ENCODE measurements around the gene COX10.
"Not testable (repeated sequence)": the region's sequence is repeated elsewhere in the genome, so short reads cannot be mapped to it uniquely, and the experiment has no call there.

The COX10 gene

GRCh38 chr17:14179951-14180350 lies 110.6 kb downstream of the COX10 start:
- not testable (repeated sequence) for DNase-seq (ENCODE audit: low read depth)

- not testable (repeated sequence) for DNase-seq (ENCODE audit: low read depth)
These were observed 112.8 kb downstream of the COX10 start for GRCh38 chr17:14182084-14182483.

DNA sequence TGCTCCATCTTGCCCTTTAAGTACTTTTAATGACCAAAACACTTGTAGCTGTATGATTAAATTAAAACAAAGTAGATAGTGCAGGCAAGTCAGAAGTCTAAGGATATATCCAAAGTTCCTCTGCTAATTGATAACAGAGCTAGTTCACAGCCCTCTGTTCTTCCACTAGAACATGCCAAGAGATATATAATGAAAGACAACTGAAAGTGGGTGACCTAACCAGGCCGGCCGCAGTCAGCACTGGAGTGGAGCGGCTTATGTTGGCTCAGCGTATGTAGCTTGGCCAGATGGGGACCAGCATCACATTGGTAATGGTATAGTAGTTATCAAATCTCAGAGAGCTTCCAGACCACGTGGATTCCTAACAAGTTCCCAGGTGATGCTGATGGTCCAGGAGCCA lies 115.2 kb downstream of the COX10 start:
- DNase-seq (ENCODE audit: low read depth): not testable (repeated sequence)

- not testable (repeated sequence) for DNase-seq (ENCODE audit: low read depth)
These were observed 117.1 kb downstream of the COX10 start for GRCh38 chr17:14186443-14186842.

GRCh38 chr17:14190774-14191173 lies 121.5 kb downstream of the COX10 start:
- not testable (repeated sequence) for DNase-seq (ENCODE audit: low read depth)

- not testable (repeated sequence) for DNase-seq (ENCODE audit: low read depth)
These were observed 122.2 kb downstream of the COX10 start for GRCh38 chr17:14191469-14191868.

DNA sequence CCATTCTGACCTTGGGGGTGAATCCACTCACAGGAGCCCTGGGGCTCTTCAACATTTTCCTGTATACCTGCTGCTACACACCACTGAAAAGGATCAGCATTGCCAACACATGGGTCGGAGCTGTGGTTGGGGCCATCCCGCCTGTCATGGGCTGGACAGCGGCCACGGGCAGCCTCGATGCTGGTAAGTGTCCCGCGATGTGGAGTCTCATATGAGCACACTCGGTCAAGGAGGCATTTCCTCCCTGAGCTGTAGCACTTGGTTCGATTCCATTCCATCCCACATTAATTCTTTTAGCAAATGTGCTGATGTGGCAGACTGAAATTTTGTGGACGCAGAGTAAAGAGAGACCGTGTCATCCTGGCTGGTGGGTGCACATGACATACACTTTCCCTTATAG lies 122.7 kb downstream of the COX10 start:
- DNase-seq (ENCODE audit: low read depth): not testable (repeated sequence)

GRCh38 chr17:14192636-14193344 lies 123.5 kb downstream of the COX10 start:
- DNase-seq (ENCODE audit: low read depth): not testable (repeated sequence)

DNA sequence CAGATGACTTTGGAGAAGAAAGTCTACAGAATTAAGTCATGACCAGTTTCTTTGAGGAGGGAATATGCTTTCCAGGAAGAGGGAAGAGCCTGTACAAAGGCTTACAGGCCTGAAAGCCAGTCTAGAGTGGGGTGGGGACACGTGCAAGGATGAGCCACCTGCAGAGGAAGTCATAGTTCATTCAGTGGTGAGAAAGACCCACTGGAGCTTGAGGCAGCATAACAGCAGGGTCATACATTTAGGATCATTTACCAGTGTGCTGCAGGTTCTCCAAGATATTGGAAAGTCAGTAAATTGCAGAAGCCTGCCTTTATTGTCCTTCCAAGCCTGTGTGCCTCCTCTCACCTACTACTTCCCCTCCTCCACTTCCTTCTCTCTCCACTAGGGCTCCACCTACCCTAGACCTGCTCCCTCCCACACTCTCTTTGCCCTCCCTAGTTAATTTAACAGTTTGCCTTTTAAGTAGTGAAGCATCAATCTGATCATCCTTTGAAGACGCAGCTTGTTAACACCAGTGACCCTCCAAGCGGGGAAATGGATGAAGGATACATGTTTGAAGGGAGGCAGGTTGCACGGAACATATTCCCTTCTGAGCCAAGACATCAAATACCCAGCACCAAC lies 127.2 kb downstream of the COX10 start:
- DNase-seq (ENCODE audit: low read depth): no peak

GRCh38 chr17:14197057-14197456 lies 127.8 kb downstream of the COX10 start:
- DNase-seq (ENCODE audit: low read depth): no peak

GRCh38 chr17:14197586-14197985 lies 128.3 kb downstream of the COX10 start:
- DNase-seq (ENCODE audit: low read depth): no peak

GRCh38 chr17:14198013-14198412 lies 128.7 kb downstream of the COX10 start:
- no peak for DNase-seq (ENCODE audit: low read depth)

GRCh38 chr17:14198575-14198974 lies 129.3 kb downstream of the COX10 start:
- no peak for DNase-seq (ENCODE audit: low read depth)

DNA sequence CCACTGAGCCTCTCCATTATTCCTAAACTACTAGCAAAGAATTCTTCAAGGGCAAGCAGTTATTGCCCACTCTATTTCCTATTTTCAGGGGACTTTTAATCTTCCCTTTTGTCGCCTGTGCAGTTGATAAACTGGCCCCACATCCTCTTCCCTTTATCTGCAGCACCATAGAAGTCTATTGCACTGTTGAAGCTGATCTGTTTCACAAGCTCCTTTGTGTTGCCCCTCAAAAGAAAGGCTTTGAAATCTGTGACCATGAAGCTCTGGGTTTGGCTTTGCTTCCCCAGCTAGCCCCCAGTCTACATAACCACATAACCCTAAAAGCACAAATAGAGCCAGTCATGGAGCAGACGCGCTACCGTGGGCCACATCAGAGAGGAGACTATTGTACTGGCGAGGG lies 130.3 kb downstream of the COX10 start:
- no peak for DNase-seq (ENCODE audit: low read depth)

GRCh38 chr17:14200354-14200753 lies 131.1 kb downstream of the COX10 start:
- no peak for DNase-seq (ENCODE audit: low read depth)

GRCh38 chr17:14201021-14201987 lies 132.0 kb downstream of the COX10 start:
- DNase-seq (ENCODE audit: low read depth): peak; percentile 10

DNA sequence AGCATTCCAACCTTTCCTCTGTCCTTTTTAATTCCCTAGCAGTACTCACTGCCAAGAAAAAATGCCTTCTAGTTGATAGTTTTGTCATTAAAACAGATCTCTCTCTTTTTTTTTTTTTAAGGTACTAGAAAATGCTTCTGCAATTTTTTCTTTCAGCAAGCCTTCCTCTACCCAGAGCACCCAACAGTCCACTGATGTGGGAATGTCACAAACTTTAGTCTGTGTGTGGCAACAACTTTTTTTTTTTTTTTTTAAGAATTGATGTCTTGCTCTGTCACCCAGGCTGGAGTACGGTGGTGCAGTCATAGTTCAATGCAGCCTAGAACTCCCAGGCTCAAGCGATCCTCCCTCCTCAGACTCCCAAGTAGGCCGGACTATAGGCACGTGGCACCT lies 132.7 kb downstream of the COX10 start:
- DNase-seq (ENCODE audit: low read depth): no peak

DNA sequence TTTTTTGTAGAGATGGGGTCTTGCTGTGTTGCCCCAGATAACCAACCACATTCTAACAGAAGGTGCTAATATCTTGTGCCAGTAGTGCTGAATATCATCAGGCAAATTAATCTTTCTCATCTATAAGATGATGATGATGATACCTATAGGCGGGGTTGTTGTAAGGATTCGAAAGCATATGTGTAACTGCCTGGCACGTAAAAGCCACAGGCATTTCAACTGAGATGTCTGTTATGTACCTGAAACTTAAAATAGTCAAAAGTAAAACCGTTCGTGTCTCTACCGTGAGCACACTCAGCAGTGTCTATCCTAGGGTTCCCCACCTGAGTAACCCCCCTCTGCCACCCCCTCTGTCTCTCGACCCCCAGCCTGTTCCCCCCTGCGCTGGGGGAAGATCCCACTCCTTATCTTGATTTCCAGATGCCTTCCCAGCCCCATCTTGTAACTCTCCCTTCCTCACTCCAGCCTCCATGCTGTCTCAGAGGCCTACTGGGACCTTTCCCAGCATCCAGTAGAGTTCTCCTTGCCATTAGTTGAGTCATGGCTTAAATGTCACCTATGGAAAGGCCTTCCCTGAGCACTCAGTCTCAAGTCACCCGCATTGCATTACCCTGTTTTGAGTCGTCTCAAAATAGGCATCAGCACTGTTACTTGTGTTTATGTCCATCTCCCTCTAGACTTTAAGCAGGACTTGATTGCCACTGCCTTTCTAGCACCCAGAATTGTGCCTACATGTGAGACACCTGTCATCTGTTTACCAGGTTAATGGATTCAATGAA lies 133.3 kb downstream of the COX10 start:
- no peak for DNase-seq (ENCODE audit: low read depth)

DNA sequence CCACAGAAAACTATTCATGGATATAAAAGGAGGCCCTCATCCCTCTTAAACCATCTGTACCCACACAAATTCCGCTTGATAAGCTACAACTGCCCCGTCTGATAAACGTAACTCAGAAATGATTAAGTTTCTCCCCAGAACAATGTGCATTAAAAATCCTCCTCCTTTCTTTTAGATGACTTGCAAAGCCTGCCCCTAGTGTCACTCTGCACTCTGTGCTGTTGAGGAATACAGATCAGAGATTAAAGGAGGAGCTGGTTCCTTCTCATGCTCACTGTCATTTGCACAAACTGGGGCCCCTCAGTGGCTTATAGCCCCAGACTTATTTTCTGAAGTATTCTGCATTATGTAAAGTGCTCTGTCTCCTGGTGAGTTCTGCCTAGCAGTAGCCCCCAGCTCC lies 134.1 kb downstream of the COX10 start:
- DNase-seq (ENCODE audit: low read depth): no peak

- DNase-seq (ENCODE audit: low read depth): no peak
These were observed 134.8 kb downstream of the COX10 start for GRCh38 chr17:14204084-14204483.

DNA sequence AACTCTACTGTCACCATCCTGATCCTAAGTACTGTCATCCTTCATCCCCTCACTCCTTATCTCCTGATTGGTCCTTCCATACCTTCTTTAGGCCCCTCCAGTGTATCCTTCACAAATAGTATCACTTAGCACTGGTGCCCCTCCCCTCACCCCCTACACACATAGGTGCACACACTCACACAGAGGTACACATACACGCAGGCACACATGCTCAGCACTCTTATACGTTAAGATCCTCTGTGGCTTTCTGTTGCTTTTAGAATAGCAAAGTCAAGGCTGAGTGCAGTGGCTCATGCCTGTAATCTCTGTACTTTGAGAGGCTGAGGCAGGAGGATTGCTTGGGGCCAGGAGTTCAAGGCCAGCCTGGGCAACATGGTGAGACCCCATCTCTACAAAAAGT lies 135.2 kb downstream of the COX10 start:
- DNase-seq (ENCODE audit: low read depth): no peak

DNA sequence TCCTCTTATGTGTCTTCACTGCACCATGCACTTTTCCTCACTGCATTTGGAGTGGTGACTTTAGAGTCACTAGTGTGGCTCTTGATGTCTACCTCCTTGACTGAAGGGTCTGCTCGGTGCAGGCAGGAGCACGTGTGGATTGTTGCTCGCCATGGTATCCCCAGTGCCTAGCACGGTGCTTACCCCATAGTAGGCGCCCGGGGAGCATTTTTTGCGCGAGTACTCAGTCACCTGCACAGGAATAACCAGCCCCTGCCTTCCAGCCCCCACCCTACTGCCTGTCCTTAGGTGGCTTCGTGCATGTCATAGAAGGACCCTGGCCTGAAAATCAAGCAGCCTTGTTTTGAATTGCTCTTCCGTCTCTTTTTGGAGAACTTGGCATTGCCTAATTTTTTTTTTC lies 136.1 kb downstream of the COX10 start:
- DNase-seq (ENCODE audit: low read depth): no peak

All from EH (cell line).